ENCODE data around the gene IHH.

The IHH gene

DNA sequence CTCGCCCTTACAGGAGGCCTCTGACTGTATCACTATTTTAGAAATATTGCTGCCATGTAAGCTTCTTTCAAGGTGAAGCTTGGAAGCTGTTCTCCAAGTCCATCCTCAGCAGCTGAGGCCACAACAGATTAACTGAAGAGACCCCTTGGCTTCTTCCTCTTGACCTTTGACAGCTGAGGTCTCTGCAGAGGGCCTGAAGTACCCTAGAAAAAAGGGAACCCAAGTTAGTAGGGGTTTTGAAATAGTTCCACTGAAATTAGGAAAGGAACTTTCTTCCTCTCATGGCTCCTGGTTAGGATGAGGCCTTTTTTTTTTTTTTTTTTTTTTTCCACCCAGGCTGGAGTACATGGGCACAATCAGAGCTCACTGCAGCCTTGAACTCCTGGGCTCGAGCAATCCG, 15.5 kb upstream of the IHH start:
- H3K27ac ChIP-seq = no peak overlapping the region
- TF ChIP-seq ZFX (IDR thresholded peaks at IDR 0.05; ENCODE audit: borderline replicate concordance) (no peak), CTCF (IDR thresholded peaks at IDR 0.05) (no peak)

DNA sequence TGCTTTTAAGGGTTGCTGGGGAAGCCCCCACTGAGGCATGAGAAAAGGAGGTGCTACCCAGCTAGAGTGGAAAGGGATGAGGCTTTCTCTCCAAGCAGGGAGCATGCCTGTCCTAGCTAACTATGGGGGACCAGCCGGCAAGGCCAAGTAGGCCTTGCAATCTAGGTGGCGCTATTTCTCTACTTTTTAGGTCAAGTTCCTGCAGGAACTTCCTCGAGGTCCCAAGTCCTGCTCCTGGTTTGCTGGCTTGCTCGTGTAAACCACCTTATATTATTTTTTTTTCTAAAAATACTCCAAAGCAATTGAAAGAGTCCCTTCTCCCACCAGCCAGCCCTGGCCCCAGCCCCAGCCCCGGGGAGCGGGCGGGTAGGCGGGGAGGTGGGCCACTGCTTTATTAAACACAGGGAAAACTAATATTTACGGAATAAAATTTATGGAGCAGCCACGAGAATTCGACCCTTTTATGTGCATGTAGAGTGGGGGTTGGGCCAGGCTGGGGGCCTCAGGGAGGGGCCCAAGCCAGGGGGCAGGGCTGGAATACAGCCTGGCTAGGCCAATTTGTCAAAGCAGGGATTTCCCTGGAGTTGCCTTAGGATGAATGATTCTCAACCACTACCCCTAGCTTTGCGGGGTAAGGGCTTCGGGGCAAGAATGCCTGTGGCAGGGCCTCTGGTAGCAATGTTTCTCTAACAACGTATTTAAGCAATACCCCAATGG, 12.8 kb upstream of the IHH start:
- H3K27ac ChIP-seq = no peak overlapping the region
- TF ChIP-seq ZFX (IDR thresholded peaks at IDR 0.05; ENCODE audit: borderline replicate concordance) (no peak), CTCF (IDR thresholded peaks at IDR 0.05) (peak; percentile 78)

- H3K27ac ChIP-seq = no peak overlapping the region
- TF ChIP-seq ZFX (IDR thresholded peaks at IDR 0.05; ENCODE audit: borderline replicate concordance) (no peak), CTCF (IDR thresholded peaks at IDR 0.05) (no peak)
These were observed 12.1 kb upstream of the IHH start for GRCh38 chr2:219072741-219073250.

- no peak for TF ChIP-seq CTCF (IDR thresholded peaks at IDR 0.05)
- no peak for TF ChIP-seq ZFX (IDR thresholded peaks at IDR 0.05; ENCODE audit: borderline replicate concordance)
- no peak overlapping the region for H3K27ac ChIP-seq
These were observed 10.6 kb upstream of the IHH start for GRCh38 chr2:219071131-219071816.

- no peak overlapping the region for H3K27ac ChIP-seq
- TF ChIP-seq CTCF (IDR thresholded peaks at IDR 0.05) (no peak), ZFX (IDR thresholded peaks at IDR 0.05; ENCODE audit: borderline replicate concordance) (no peak)
These were observed 4.8 kb upstream of the IHH start for GRCh38 chr2:219065484-219065883.

DNA sequence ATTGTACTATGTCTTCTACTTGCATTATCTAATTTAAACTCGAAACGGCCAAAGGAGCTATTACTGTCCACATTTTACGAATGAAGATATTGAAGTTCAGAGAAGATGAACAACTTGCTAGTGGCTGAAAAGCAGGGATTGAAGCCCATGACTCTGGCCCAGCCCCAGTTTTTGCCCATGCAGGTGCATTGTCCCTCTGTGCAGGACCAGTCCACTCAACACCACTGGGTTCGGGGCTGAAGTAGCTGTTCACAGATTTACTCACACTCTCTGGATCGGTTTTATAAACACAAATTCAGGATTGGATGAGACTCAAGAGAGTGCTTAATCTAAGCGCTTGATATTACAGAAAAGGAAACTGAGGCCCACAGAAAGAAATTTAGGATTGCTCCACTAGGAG, 1.4 kb upstream of the IHH start:
- TF ChIP-seq ZFX (IDR thresholded peaks at IDR 0.05; ENCODE audit: borderline replicate concordance) (no peak), CTCF (IDR thresholded peaks at IDR 0.05) (no peak)
- H3K27ac ChIP-seq = no peak overlapping the region

Measured in 22Rv1 (cell line).